Measurements from ENCODE around the gene CXADR. TPM values are rescaled to one million over a fixed set of nuclear protein-coding genes. Genes with fewer than 3 reads are reported as not detected.
"Not testable (repeated sequence)": the region's sequence is repeated elsewhere in the genome, so short reads cannot be mapped to it uniquely, and the experiment has no call there.

The CXADR gene
- total and polyA plus RNA-seq, 4 donors, result 0.52 to 1.3 (median 0.63) TPM; not detected in 1

DNA sequence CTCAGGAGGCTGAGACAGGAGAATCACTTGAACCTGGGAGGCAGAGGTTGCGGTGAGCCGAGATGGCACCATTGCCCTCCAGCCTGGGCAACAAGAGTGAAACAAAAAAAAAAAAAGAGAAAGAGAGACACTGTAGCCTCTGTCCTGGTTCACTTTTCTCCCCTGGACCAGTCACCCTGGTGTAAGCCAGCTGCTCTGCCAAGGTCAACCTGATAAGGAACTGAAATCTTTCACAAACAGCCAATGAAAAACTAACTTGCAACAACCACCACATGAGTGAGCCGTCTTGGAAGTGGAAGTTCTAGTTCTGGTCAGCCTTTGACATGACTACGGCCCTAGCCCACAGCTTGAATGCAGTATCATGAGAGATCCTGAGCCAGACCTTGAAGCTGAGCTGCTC lies 36.8 kb upstream of the CXADR start:
- H3K27me3 ChIP-seq (ENCODE audit: control insufficient read depth in 1 of 2, insufficient read depth in 2 of 2, low read length in 1 of 2), result no peaks in the 10 kb centered on the region
- H3K27ac ChIP-seq (ENCODE audit: low read depth in 1 of 2, low read length in 2 of 2), result no peak overlapping the region
- ATAC-seq (ENCODE audit: low FRiP score), result no peak
- peaks cover 1% of the 10 kb centered on the region for H3K9me3 ChIP-seq (ENCODE audit: control insufficient read depth, low read length)
- WGBS, 2 donors, result 64 to 69% methylated on average over 4 of the region's 4 CpGs
- DNase-seq, result no peak
- no peaks in the 10 kb centered on the region for H3K36me3 ChIP-seq (ENCODE audit: control insufficient read depth in 1 of 2, insufficient read depth in 2 of 2, low read length in 1 of 2)
- no peak overlapping the region for H3K4me3 ChIP-seq (ENCODE audit: low read length in 2 of 2)
- intact Hi-C loops (cut with DNase I), result no loop called here
- no peaks in the 10 kb centered on the region for H3K4me1 ChIP-seq (ENCODE audit: control insufficient read depth in 1 of 2, insufficient read depth in 2 of 2, low read length in 2 of 2)

DNA sequence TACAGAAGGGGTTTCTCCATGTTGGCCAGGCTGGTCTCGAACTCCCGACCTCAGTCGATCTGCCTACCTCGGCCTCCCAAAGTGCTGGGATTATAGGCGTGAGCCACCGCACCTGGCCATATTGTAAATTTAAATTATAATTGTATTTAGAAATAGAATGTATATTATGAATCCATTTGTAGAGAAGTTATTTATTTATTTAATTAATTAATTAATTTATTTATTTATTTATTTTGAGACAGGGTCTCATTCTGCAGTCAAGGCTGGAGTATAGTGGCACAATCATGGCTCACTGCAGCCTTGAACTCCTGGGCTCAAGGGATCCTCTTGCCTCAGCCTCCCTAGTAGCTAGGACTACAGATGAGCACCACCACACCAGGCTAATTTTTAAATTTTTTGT lies 34.7 kb upstream of the CXADR start:
- H3K36me3 ChIP-seq (ENCODE audit: control insufficient read depth in 1 of 2, insufficient read depth in 2 of 2, low read length in 1 of 2); H3K4me3 ChIP-seq (ENCODE audit: low read length in 2 of 2); H3K27me3 ChIP-seq (ENCODE audit: control insufficient read depth in 1 of 2, insufficient read depth in 2 of 2, low read length in 1 of 2); DNase-seq; H3K4me1 ChIP-seq (ENCODE audit: control insufficient read depth in 1 of 2, insufficient read depth in 2 of 2, low read length in 2 of 2); H3K27ac ChIP-seq (ENCODE audit: low read depth in 1 of 2, low read length in 2 of 2); ATAC-seq (ENCODE audit: low FRiP score); H3K9me3 ChIP-seq (ENCODE audit: control insufficient read depth, low read length); intact Hi-C loops (cut with DNase I): not testable (repeated sequence)
- WGBS, 2 donors, result 95 to 96% methylated on average over 6 of the region's 6 CpGs

DNA sequence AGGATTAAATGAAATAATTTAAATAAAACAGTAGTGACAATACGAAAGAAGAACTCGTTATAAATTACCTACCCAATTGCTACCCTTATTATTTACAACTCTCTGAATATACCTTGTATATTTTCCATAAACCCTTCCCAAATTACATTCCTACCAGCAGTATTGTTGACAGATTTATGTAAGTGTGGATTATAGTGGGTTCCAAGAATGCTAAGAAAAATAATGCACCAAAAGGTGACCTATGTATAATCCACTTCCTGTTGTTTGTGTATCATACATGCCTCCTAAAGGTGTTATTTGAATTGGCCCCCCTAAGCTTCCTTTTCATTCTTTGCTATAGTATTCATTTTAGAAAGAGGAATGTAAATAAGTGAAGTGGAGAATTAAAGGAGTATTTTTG lies 33.2 kb upstream of the CXADR start:
- DNase-seq, result no peak
- ATAC-seq (ENCODE audit: low FRiP score), result no peak
- Histone ChIP-seq H3K27ac (ENCODE audit: low read depth in 1 of 2, low read length in 2 of 2) (no peak overlapping the region), H3K36me3 (ENCODE audit: control insufficient read depth in 1 of 2, insufficient read depth in 2 of 2, low read length in 1 of 2) (no peaks in the 10 kb centered on the region), H3K9me3 (ENCODE audit: control insufficient read depth, low read length) (no peaks in the 10 kb centered on the region), H3K4me3 (ENCODE audit: low read length in 2 of 2) (no peak overlapping the region), H3K4me1 (ENCODE audit: control insufficient read depth in 1 of 2, insufficient read depth in 2 of 2, low read length in 2 of 2) (no peaks in the 10 kb centered on the region), H3K27me3 (ENCODE audit: control insufficient read depth in 1 of 2, insufficient read depth in 2 of 2, low read length in 1 of 2) (no peaks in the 10 kb centered on the region)
- intact Hi-C loops (cut with DNase I), result no loop called here
- WGBS, 2 donors, result 90 to 92% methylated on average over 2 of the region's 2 CpGs

DNA sequence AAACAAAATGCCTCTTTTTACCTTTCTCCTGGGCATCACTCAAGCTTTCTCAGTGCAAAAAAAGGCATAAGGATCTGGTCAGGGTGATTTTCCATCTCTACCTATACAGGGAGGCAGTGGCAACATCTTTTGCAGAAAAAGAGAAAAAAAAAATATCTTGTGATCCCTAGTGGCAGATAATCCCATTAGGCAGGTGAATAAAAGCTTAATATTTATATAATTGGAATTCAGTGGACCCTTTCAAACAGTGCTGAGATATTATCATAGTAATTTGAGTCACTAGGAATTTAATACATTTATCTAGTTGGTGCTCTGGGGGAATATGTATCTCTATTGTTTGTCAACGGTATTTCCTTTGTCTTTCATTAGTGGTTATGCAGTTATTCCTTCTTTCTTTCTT lies 29.9 kb upstream of the CXADR start:
- Histone ChIP-seq H3K9me3 (ENCODE audit: control insufficient read depth, low read length) (no peaks in the 10 kb centered on the region), H3K27me3 (ENCODE audit: control insufficient read depth in 1 of 2, insufficient read depth in 2 of 2, low read length in 1 of 2) (no peaks in the 10 kb centered on the region), H3K36me3 (ENCODE audit: control insufficient read depth in 1 of 2, insufficient read depth in 2 of 2, low read length in 1 of 2) (no peaks in the 10 kb centered on the region), H3K4me1 (ENCODE audit: control insufficient read depth in 1 of 2, insufficient read depth in 2 of 2, low read length in 2 of 2) (no peaks in the 10 kb centered on the region), H3K4me3 (ENCODE audit: low read length in 2 of 2) (peak overlapping the region in 1 of 2 donors; percentile 3), H3K27ac (ENCODE audit: low read depth in 1 of 2, low read length in 2 of 2) (no peak overlapping the region)
- intact Hi-C loops (cut with DNase I), result no loop called here
- ATAC-seq (ENCODE audit: low FRiP score), result no peak
- DNase-seq, result no peak
- WGBS, 2 donors, result 75 to 82% methylated on average over 1 of the region's 1 CpG

DNA sequence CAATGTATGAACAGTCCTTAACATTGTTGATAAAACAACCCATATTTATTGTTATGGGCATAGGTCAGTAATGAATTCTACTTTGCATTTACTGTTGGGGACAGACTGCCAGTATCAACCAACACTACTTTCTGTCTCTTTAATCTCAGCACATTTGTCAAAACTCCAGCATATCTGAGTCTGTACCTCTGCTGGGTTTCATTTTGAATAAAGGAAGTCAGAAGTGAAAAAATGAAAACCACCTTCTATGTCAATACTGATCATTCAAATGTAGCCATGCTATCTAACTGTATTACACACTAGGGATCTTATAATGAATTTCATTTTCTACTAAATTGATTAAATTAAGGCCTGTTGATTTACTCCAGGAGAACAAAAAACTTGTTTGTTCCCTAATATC lies 24.2 kb upstream of the CXADR start:
- Histone ChIP-seq H3K27ac (ENCODE audit: low read depth in 1 of 2, low read length in 2 of 2) (no peak overlapping the region), H3K36me3 (ENCODE audit: control insufficient read depth in 1 of 2, insufficient read depth in 2 of 2, low read length in 1 of 2) (no peaks in the 10 kb centered on the region), H3K27me3 (ENCODE audit: control insufficient read depth in 1 of 2, insufficient read depth in 2 of 2, low read length in 1 of 2) (no peaks in the 10 kb centered on the region), H3K9me3 (ENCODE audit: control insufficient read depth, low read length) (no peaks in the 10 kb centered on the region), H3K4me1 (ENCODE audit: control insufficient read depth in 1 of 2, insufficient read depth in 2 of 2, low read length in 2 of 2) (no peaks in the 10 kb centered on the region), H3K4me3 (ENCODE audit: low read length in 2 of 2) (no peak overlapping the region)
- intact Hi-C loops (cut with DNase I), result no loop called here
- DNase-seq (no peak), ATAC-seq (ENCODE audit: low FRiP score) (no peak)

DNA sequence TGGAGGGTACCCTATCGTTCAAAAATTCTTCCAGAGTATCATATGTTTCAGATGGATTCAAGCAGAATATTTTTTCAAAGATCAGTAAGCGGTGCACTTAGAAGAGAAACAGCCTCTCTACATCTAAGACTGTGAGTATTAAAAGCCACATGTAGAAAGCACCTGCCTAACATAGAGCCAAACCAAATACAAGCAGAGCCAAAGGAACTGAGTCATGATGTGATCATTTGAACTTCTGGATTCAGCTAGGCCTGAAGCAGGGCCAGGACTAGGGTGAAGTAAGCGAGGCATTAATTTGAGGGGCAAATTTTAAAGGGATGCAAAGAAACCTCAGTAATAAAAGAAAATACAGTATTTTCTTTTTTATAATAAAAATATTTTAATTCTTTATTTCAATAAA lies 23.3 kb upstream of the CXADR start:
- H3K4me1 ChIP-seq (ENCODE audit: control insufficient read depth in 1 of 2, insufficient read depth in 2 of 2, low read length in 2 of 2); H3K36me3 ChIP-seq (ENCODE audit: control insufficient read depth in 1 of 2, insufficient read depth in 2 of 2, low read length in 1 of 2); H3K4me3 ChIP-seq (ENCODE audit: low read length in 2 of 2); DNase-seq; H3K27me3 ChIP-seq (ENCODE audit: control insufficient read depth in 1 of 2, insufficient read depth in 2 of 2, low read length in 1 of 2); H3K9me3 ChIP-seq (ENCODE audit: control insufficient read depth, low read length); ATAC-seq (ENCODE audit: low FRiP score); intact Hi-C loops (cut with DNase I); H3K27ac ChIP-seq (ENCODE audit: low read depth in 1 of 2, low read length in 2 of 2): not testable (repeated sequence)
- WGBS, 2 donors, result 53 to 63% methylated on average over 3 of the region's 3 CpGs

DNA sequence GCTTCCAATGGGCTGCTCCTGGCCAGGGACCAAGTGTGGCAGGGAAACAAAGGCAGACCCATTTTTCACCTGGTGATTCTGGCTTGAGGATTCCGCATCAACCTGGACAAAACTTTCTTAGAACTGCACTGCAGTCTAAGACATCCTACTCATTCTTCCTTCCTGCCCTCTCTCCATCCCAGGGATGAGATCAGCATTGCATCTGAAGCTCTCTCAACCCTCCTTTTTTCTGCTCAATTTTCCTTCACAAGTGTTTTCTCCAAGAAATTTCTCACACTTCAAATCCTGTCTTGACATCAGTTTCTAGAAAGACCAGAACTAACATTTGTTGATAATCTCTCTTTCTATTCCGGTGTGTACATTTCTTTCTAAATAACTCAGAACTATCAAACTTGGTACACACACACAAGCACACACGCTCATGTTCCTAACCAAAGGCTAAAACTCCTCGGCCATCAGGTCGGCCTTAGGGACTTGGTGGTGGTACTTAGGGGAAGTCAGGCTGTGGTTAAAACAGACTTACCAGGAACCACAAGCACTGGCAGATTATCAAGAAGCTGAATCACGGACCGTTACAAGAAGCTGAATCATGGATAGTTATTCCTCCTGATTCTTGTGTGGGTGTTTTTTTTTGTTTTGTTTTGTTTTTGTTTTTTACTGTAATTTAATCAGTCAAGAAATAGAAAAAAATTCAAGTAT lies 21.0 kb upstream of the CXADR start:
- intact Hi-C loops (cut with DNase I), result no loop called here
- Histone ChIP-seq H3K4me1 (ENCODE audit: control insufficient read depth in 1 of 2, insufficient read depth in 2 of 2, low read length in 2 of 2) (no peaks in the 10 kb centered on the region), H3K27ac (ENCODE audit: low read depth in 1 of 2, low read length in 2 of 2) (no peak overlapping the region), H3K27me3 (ENCODE audit: control insufficient read depth in 1 of 2, insufficient read depth in 2 of 2, low read length in 1 of 2) (no peaks in the 10 kb centered on the region), H3K9me3 (ENCODE audit: control insufficient read depth, low read length) (no peaks in the 10 kb centered on the region), H3K4me3 (ENCODE audit: low read length in 2 of 2) (no peak overlapping the region), H3K36me3 (ENCODE audit: control insufficient read depth in 1 of 2, insufficient read depth in 2 of 2, low read length in 1 of 2) (no peaks in the 10 kb centered on the region)
- DNase-seq (peak in 1 of 2 donors; percentile 60), ATAC-seq (ENCODE audit: low FRiP score) (no peak)
- 51 to 55% methylated on average over 7 of the region's 7 CpGs for WGBS, 2 donors

DNA sequence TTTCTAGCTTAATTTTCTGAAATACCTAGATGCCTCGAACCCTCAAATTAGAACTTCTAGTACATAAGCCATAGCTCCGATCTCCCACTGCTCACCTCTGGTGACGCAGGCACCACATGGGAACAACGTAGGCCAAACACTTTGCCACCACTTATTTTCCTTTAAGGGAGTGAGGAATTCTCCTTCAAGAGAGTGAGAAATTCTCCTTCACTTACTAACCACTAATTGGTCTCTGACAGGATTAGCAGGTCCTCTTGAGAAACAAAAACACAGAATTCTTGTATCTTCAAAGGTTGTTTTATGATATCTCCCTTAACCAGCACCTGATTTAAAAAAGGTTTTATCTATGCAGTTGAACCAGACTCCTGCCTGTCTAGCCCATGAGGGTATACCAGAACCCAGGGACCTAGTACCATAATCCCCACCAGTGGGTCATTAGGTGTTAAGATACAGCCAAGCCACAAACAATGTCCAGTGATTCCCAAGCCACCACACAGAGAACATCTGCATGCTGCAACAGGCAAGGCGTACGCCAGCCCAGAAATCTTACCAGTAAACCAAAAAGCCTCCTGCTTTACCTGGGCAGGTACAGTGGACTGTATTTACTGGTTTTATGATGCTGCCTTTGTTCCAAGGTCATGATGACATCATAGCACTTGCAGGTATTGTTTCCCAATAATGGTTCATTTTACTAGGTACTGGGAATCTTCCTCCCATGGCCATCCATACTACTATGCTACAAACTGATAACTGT lies 20.3 kb upstream of the CXADR start:
- no peaks in the 10 kb centered on the region for H3K36me3 ChIP-seq (ENCODE audit: control insufficient read depth in 1 of 2, insufficient read depth in 2 of 2, low read length in 1 of 2)
- H3K27ac ChIP-seq (ENCODE audit: low read depth in 1 of 2, low read length in 2 of 2), result no peak overlapping the region
- no peaks in the 10 kb centered on the region for H3K27me3 ChIP-seq (ENCODE audit: control insufficient read depth in 1 of 2, insufficient read depth in 2 of 2, low read length in 1 of 2)
- ATAC-seq (ENCODE audit: low FRiP score) (no peak), DNase-seq (no peak)
- no peak overlapping the region for H3K4me3 ChIP-seq (ENCODE audit: low read length in 2 of 2)
- intact Hi-C loops (cut with DNase I), result no loop called here
- WGBS, 2 donors, result 82 to 88% methylated on average over 6 of the region's 6 CpGs
- no peaks in the 10 kb centered on the region for H3K9me3 ChIP-seq (ENCODE audit: control insufficient read depth, low read length)
- no peaks in the 10 kb centered on the region for H3K4me1 ChIP-seq (ENCODE audit: control insufficient read depth in 1 of 2, insufficient read depth in 2 of 2, low read length in 2 of 2)

DNA sequence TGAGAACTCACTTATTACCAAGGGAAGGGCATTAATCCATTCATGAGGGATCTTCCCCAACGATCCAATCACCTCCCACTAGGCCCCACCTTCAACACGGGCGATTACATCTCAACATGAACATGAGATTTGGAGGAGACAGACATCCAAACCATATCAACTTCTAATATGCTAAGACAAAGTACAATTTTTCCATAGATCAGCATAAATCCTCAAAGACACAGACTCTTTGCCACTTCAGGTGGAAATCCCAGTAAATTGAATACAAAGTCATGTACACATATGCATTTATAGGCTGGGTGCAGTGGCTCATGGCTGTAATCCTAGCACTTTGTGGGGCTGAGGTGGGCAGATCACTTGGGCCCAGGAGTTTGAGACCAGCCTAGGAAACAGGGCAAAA lies 18.8 kb upstream of the CXADR start:
- no peaks in the 10 kb centered on the region for H3K9me3 ChIP-seq (ENCODE audit: control insufficient read depth, low read length)

More for the DNA sequence above, 18.8 kb upstream of the CXADR start:
- no peak for ATAC-seq (ENCODE audit: low FRiP score)
- intact Hi-C loops (cut with DNase I), result no loop called here
- no peak overlapping the region for H3K27ac ChIP-seq (ENCODE audit: low read depth in 1 of 2, low read length in 2 of 2)
- no peak for DNase-seq
- no peak overlapping the region for H3K4me3 ChIP-seq (ENCODE audit: low read length in 2 of 2)
- H3K27me3 ChIP-seq (ENCODE audit: control insufficient read depth in 1 of 2, insufficient read depth in 2 of 2, low read length in 1 of 2), result no peaks in the 10 kb centered on the region
- 90% methylated on average over 3 of the region's 3 CpGs for WGBS, 2 donors
- no peaks in the 10 kb centered on the region for H3K36me3 ChIP-seq (ENCODE audit: control insufficient read depth in 1 of 2, insufficient read depth in 2 of 2, low read length in 1 of 2)
- no peaks in the 10 kb centered on the region for H3K4me1 ChIP-seq (ENCODE audit: control insufficient read depth in 1 of 2, insufficient read depth in 2 of 2, low read length in 2 of 2)

All from aorta (tissue), 5 donors.